RWPE2 (cell line): ENCODE results near the gene HMGXB4.

Source experiments
- ATAC-seq: fragments of 200-7000 bp; cut with Tn5 transposase; 3 replicates; pipeline ENCODE4 v1.9.1; 2021; ENCODE audit warnings: low read depth
- DNase-seq: peaks from one replicate; pipeline ENCODE4 v3.0.0-alpha.2; 2020; ENCODE audit warnings: low spot score
- H3K27ac ChIP-seq: fragments of 450-650 bp; 2 replicates; pipeline ENCODE4 v1.5.1; 2017; ENCODE audit warnings: mild to moderate bottlenecking; ENCODE audit not compliant: poor library complexity, severe bottlenecking
- H3K27me3 ChIP-seq: fragments of 250-450 bp; sonication (Bioruptor Pico); 2 replicates; pipeline ENCODE4 v1.5.1; 2021; ENCODE audit warnings: mild to moderate bottlenecking, moderate library complexity; ENCODE audit not compliant: insufficient read depth, poor library complexity, severe bottlenecking
- H3K36me3 ChIP-seq: fragments of 250-450 bp; sonication (Bioruptor Pico); 2 replicates; pipeline ENCODE4 v1.5.1; 2020; ENCODE audit warnings: low read depth, mild to moderate bottlenecking, moderate library complexity
- H3K4me1 ChIP-seq: fragments of 250-450 bp; sonication (Bioruptor Pico); 2 replicates; pipeline ENCODE4 v1.5.1; 2021; ENCODE audit warnings: mild to moderate bottlenecking, moderate library complexity; ENCODE audit not compliant: insufficient read depth, poor library complexity, severe bottlenecking
- H3K4me3 ChIP-seq: fragments of 250-450 bp; sonication (Bioruptor Pico); 2 replicates; pipeline ENCODE4 v1.5.1; 2021; ENCODE audit warnings: mild to moderate bottlenecking, moderate library complexity; ENCODE audit not compliant: severe bottlenecking
- H3K9me3 ChIP-seq: fragments of 250-450 bp; sonication (Bioruptor Pico); 2 replicates; pipeline ENCODE4 v1.5.1; 2021; ENCODE audit warnings: mild to moderate bottlenecking, moderate library complexity; ENCODE audit not compliant: severe bottlenecking
- TF ChIP-seq, protein P1 (sequence below): fragments of 450-650 bp; IDR thresholded peaks from one replicate; pipeline ENCODE4 v1.5.1; 2017; ENCODE audit warnings: mild to moderate bottlenecking, moderate library complexity; ENCODE audit not compliant: poor library complexity, severe bottlenecking

Gene HMGXB4

DNA sequence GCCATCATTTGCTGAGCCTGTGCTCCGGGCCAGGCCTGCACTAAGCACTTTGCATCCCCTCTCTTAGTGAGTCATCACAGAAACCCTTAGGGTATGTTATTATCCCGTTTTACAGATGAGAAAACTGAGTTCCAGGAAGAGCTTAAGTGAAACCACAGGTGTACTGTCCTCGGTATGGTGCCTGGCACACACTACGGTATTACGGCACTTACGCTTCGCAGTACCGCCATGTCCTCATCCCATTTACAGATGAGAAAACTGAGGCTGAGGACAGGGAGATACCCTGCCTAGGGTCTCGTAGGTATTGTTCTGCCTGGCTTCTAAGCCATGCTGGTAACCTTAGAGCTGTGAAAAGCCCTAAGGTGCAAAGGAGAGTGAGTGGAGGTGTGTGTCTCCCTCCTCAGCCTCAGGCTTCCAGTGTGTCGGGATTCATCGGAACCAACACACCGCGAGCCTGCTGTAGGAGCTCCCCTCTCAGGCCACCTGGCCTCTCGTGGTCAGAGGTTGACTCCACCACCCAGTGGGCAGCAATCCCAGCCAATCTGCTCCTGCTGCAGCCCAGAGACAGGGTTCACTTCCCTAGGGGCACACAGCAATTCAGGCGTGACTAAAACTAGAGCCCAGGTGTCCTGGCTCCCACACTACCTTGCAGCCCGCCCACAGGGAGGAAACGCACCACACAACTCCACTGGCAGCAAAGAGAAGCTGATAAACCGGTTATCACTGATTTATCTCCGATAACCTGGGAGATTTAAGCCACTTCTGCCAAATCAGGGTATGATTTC is 84.0 kb downstream of the HMGXB4 start:
- TF ChIP-seq, protein P1, sequence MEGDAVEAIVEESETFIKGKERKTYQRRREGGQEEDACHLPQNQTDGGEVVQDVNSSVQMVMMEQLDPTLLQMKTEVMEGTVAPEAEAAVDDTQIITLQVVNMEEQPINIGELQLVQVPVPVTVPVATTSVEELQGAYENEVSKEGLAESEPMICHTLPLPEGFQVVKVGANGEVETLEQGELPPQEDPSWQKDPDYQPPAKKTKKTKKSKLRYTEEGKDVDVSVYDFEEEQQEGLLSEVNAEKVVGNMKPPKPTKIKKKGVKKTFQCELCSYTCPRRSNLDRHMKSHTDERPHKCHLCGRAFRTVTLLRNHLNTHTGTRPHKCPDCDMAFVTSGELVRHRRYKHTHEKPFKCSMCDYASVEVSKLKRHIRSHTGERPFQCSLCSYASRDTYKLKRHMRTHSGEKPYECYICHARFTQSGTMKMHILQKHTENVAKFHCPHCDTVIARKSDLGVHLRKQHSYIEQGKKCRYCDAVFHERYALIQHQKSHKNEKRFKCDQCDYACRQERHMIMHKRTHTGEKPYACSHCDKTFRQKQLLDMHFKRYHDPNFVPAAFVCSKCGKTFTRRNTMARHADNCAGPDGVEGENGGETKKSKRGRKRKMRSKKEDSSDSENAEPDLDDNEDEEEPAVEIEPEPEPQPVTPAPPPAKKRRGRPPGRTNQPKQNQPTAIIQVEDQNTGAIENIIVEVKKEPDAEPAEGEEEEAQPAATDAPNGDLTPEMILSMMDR: no peak
- Histone ChIP-seq H3K27me3 (no peaks in the 10 kb centered on the region), H3K9me3 (no peaks in the 10 kb centered on the region), H3K36me3 (no peaks in the 10 kb centered on the region), H3K4me3 (no peak overlapping the region), H3K27ac (no peak overlapping the region), H3K4me1 (no peaks in the 10 kb centered on the region)
- DNase-seq: no peak
- no peak for ATAC-seq

DNA sequence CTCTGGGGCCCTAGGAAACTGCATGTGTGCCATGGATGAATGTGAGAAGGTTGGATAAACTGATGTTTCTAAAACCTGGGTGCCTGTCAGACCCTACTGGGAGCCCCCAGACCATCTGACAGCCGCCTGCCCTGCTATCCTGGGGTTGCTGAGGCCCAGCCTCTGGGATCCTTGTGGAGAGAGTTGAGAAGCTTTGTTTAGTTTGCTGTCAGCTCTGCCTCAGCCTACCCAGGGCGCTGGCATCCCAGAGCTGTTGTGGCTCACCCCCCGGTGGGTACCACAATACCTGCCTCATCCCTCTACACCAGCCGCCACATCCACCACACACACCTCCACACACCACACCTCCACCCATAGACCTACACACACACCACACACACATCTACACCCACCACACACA is 85.1 kb downstream of the HMGXB4 start:
- TF ChIP-seq, protein P1: no peak
- Histone ChIP-seq H3K27ac (no peak overlapping the region), H3K9me3 (no peaks in the 10 kb centered on the region), H3K36me3 (no peaks in the 10 kb centered on the region), H3K4me1 (no peaks in the 10 kb centered on the region), H3K27me3 (no peaks in the 10 kb centered on the region), H3K4me3 (no peak overlapping the region)
- DNase-seq (no peak), ATAC-seq (peak; percentile 36)

DNA sequence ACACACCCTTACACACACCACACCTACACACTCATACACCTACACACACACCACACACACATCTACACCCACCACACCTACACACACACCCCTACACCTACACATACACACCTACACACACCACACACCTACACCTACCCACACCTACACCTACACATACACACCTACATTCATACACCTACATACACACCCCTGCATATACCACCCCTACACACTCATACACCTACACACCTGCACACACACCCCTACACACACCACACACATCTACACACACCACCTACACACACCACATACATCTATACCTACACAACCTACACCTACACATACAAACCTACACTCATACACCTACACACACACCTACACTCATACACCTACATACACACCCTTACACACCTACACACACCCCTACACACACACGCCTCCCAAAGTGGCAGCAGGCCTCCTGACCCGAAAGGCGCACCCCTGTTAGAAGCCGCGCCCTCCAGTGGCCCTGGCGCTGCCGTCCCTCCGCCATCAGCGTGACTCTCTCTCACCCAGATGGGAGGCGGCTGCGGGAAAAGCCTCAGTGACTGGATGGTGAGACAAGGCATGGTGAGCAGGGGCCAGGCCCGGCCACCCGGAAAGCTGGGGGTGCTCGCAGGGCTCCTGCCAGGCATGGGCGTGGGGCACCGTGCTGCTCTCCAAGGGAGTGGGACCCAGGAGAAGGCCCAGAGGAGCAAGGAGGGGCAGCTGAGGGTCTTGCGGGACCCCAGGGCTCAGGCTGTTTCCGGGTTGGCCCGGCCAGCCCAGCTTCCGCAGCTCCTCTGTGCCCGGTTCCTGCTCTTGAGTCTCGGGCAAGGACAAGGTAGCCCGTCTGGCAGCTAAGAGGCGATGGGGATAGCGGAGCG is 86.6 kb downstream of the HMGXB4 start:
- ATAC-seq (no peak), DNase-seq (no peak)
- Histone ChIP-seq H3K27me3 (no peaks in the 10 kb centered on the region), H3K9me3 (no peaks in the 10 kb centered on the region), H3K36me3 (no peaks in the 10 kb centered on the region), H3K4me3 (no peak overlapping the region), H3K27ac (no peak overlapping the region), H3K4me1 (no peaks in the 10 kb centered on the region)
- TF ChIP-seq, protein P1: no peak

DNA sequence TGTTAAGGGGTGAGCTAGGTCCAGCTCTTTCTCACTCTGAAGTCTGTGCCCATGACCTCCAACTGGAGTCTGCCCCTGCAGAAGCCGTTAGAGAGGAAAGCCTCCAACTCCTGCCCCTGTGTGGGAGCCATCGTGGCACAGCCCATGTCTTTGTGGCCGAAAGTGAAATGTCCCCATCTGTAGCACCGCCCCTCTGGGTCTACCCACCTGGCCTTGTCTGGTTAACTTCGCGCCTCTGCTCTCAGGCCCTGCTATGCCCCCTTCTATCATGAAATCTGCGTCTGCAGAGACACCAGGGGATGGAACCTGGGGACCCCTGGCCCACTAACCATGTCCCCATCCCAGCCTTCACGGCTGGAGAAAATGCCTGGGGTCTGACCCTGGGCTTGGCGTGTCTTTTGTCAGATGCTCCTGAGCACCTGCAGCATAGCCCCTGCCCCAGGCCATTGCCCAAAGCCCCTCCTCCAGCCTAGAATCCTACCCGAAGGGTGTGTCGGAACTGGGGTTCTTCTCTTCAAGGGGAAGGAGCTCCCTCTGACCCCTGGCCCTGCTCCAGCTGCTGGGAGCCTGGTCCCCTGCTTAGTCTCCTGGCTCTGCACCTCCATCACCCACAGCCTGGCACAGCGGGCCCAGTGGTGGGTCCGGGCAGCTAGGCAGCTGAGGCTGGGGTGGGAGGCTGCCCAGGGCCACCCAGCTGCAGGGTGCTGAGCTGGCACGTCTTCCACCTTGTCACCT is 87.8 kb downstream of the HMGXB4 start:
- Histone ChIP-seq H3K9me3 (no peaks in the 10 kb centered on the region), H3K36me3 (no peaks in the 10 kb centered on the region), H3K4me3 (no peak overlapping the region), H3K27ac (no peak overlapping the region), H3K27me3 (no peaks in the 10 kb centered on the region), H3K4me1 (no peaks in the 10 kb centered on the region)
- ATAC-seq (no peak), DNase-seq (no peak)
- TF ChIP-seq, protein P1: no peak
